Testis (tissue), 3 donors: ENCODE results near the gene ARHGDIA. TPM values are rescaled to one million over a fixed set of nuclear protein-coding genes. Genes with fewer than 3 reads are reported as not detected.

Experiments
- DNase-seq: peaks from one replicate; pipeline ENCODE4 v3.0.0-alpha.2; 2019
- H3K27ac ChIP-seq, 2 donors: fragments of 200-600 bp; sonication (generic); one replicate each; pipeline ENCODE4 v1.5.1; 2019
- H3K27me3 ChIP-seq: fragments of 200-600 bp; sonication (generic); one replicate; pipeline ENCODE4 v1.5.1; 2019
- H3K36me3 ChIP-seq: fragments of 200-600 bp; sonication (generic); one replicate; pipeline ENCODE4 v1.5.1; 2017; ENCODE audit warnings: low read depth; ENCODE audit errors: missing control alignments
- H3K4me1 ChIP-seq: fragments of 200-600 bp; sonication (generic); one replicate; pipeline ENCODE4 v1.5.1; 2019
- H3K4me3 ChIP-seq, 2 donors: fragments of 200-600 bp; sonication (generic); one replicate each; pipeline ENCODE4 v1.5.1; 2017 to 2019
- H3K9me3 ChIP-seq: fragments of 200-600 bp; sonication (generic); one replicate; pipeline ENCODE4 v1.5.1; 2017
- POLR2A ChIP-seq: fragments of 450-650 bp; IDR thresholded peaks from one replicate; pipeline ENCODE4 v1.6.1; 2017; ENCODE audit warnings: antibody characterized with exemption, mild to moderate bottlenecking, moderate library complexity
- WGBS, 2 donors: methylation state at CpG; one replicate each; pipeline ENCODE4 v1.1.5; 2018; 5-methylcytosine and 5-hydroxymethylcytosine counted together
- intact Hi-C: fragments of 100-400 bp; cut with DNase I; formaldehyde crosslinking; loops from one replicate; pipeline ENCODE4 v1.15.1; 2023; ENCODE audit warnings: low total_unique reads
- polyA plus RNA-seq: library from polyadenylated mRNA; stranded (reverse); fragments of 350-450 nt; fragmentation: Illumina TruSeq; extraction: RNeasy Lipid Tissue Mini Kit (QIAGEN cat#74804); gene quantifications from one replicate; pipeline ENCODE4 v1.2.3, GENCODE V29; 2014; ENCODE audit warnings: low read depth, low replicate concordance; ENCODE audit not compliant: insufficient read depth
- total RNA-seq, 2 donors: library from RNA; depleted of rRNA; stranded (reverse); fragments of >200 nt; gene quantifications; one replicate each; pipeline ENCODE4 v1.2.3, GENCODE V29; 2016
- TF ChIP-seq, protein P1 (sequence below), 3 experiments: fragments of 450-650 bp in 2 of 3; fragments of 200-600 bp in 1 of 3; sonication (generic) in 1 of 3; IDR thresholded peaks; one replicate each; pipeline ENCODE4 v1.5.1; 2016 to 2019; ENCODE audit warnings: antibody characterized with exemption in 3 of 3, mild to moderate bottlenecking in 2 of 3, moderate library complexity in 1 of 3

Gene ARHGDIA
- total and polyA plus RNA-seq, 3 donors from 2014 or later = 135 to 201 (median 161) TPM

- H3K9me3 ChIP-seq = no peaks in the 10 kb centered on the region
- intact Hi-C loops = no loop called here
- H3K4me1 ChIP-seq = peaks cover 19% of the 10 kb centered on the region
- no peaks in the 10 kb centered on the region for H3K27me3 ChIP-seq
- no peak overlapping the region for H3K27ac ChIP-seq
- WGBS, 2 donors = 90 to 93% methylated on average over 24 to 32 of the region's 32 CpGs
- H3K36me3 ChIP-seq = no peaks in the 10 kb centered on the region
- TF ChIP-seq POLR2A = no peak
- TF ChIP-seq, protein P1, sequence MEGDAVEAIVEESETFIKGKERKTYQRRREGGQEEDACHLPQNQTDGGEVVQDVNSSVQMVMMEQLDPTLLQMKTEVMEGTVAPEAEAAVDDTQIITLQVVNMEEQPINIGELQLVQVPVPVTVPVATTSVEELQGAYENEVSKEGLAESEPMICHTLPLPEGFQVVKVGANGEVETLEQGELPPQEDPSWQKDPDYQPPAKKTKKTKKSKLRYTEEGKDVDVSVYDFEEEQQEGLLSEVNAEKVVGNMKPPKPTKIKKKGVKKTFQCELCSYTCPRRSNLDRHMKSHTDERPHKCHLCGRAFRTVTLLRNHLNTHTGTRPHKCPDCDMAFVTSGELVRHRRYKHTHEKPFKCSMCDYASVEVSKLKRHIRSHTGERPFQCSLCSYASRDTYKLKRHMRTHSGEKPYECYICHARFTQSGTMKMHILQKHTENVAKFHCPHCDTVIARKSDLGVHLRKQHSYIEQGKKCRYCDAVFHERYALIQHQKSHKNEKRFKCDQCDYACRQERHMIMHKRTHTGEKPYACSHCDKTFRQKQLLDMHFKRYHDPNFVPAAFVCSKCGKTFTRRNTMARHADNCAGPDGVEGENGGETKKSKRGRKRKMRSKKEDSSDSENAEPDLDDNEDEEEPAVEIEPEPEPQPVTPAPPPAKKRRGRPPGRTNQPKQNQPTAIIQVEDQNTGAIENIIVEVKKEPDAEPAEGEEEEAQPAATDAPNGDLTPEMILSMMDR (IDR thresholded peaks at IDR 0.05) = no peak
- H3K4me3 ChIP-seq = no peak overlapping the region
- no peak for DNase-seq
Measured at GRCh38 chr17:81912441-81913309, 41.5 kb upstream of the ARHGDIA start.

- 61 to 76% methylated on average over 19 of the region's 19 CpGs for WGBS, 2 donors
Measured at GRCh38 chr17:81911969-81912368, 40.8 kb upstream of the ARHGDIA start.

DNA sequence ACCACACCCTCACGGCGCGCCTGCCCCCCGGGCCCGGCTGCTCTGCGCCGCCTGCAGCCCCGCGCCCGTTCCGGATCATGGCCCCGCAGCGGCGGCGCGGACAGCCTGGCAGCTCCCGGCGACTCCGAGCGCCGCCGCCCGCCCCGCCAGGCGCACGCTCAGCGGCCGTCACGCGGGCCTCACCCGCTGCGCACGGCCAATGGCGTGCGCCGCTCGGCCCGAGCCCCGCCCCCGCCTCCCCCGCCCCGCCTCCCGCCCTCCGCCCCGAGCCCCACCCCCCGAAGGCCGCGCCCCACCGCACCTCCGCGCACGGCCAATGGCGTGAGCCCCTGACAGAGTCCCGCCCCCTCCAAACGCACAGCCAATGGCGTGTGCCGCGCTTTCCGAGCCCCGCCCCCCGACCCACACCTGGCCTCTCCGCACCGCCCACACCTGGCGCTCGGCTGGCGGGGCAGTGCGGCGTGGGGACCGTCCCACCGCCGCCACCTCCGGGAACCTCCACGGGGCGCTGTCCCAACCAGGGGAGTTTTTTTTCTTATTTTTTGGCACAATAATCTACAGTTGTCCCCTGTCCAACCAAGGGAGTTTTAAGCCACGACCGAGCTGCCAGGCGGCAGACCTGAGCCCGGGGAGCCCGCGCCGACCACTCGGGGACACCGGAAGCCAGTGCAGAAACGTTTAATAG, 40.3 kb upstream of the ARHGDIA start, which contains the start of gene PCYT2:
TSS of gene PCYT2 (minus strand) at position 123 of the 685 bp plus-strand sequence. CDS start at position 79, 44 bp downstream.
- no peak for TF ChIP-seq POLR2A
- TF ChIP-seq, protein P1 (IDR thresholded peaks at IDR 0.05) = no peak

More at GRCh38 chr17:81911969-81912368, 40.8 kb upstream of the ARHGDIA start:
- no peaks in the 10 kb centered on the region for H3K27me3 ChIP-seq
- no peaks in the 10 kb centered on the region for H3K36me3 ChIP-seq
- no peak for TF ChIP-seq POLR2A
- TF ChIP-seq, protein P1 (IDR thresholded peaks at IDR 0.05) = no peak
- H3K9me3 ChIP-seq = no peaks in the 10 kb centered on the region
- intact Hi-C loops = no loop called here
- peaks cover 16% of the 10 kb centered on the region for H3K4me1 ChIP-seq
- H3K4me3 ChIP-seq = peak overlapping the region; percentile 18 to 45
- peak overlapping the region; percentile 11 to 50 for H3K27ac ChIP-seq
- no peak for DNase-seq

DNA sequence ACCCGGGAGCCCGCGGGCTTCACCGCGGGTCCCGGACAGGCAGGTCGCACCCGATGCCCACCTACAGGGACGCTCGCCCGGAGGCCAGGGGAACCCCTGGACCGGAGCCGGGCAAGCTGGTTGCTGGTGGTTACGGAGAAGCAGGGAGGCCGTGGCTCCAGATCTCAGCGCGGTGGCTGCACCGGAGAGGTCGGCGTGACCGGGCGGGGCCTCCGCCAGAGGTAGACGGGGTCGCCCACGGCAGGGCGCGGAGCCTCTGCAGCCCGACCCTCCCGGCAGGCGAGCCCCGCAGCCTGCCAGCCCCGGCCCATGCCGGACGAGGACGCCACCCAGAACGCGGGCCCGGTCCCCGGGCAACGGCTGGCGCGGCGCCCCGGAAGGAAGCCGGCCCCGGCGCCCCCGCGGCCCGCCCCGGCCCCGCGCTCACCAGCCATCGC, 39.7 kb upstream of the ARHGDIA start:
- no peak for DNase-seq
- peaks cover 11% of the 10 kb centered on the region for H3K4me1 ChIP-seq
- H3K36me3 ChIP-seq = no peaks in the 10 kb centered on the region
- 0 to 1% methylated on average over 1 to 36 of the region's 55 CpGs for WGBS, 2 donors
- no peak for TF ChIP-seq POLR2A
- TF ChIP-seq, protein P1 (IDR thresholded peaks at IDR 0.05) = no peak
- no peaks in the 10 kb centered on the region for H3K9me3 ChIP-seq
- intact Hi-C loops = no loop called here
- H3K4me3 ChIP-seq = peak overlapping the region; percentile 68 to 76
- H3K27ac ChIP-seq = peak overlapping the region in 1 of 2 donors; percentile 24
- no peaks in the 10 kb centered on the region for H3K27me3 ChIP-seq

More for the DNA sequence above, 40.3 kb upstream of the ARHGDIA start, which contains the start of gene PCYT2:
- Histone ChIP-seq H3K27me3 (no peaks in the 10 kb centered on the region), H3K4me3 (peak within 1 kb of the TSS; percentile 68 to 76), H3K4me1 (peaks cover 11% of the 10 kb centered on the region), H3K9me3 (no peaks in the 10 kb centered on the region), H3K36me3 (no peaks in the 10 kb centered on the region), H3K27ac (peak within 1 kb of the TSS; percentile 11 to 50)
- 5 to 10% methylated on average over 16 to 50 of the region's 84 CpGs for WGBS, 2 donors
- DNase-seq = peak; percentile 94
- intact Hi-C loops = no loop called here
